DOHH2 (cell line): ENCODE results near the gene NT5DC1.

Experiments
- H3F3A ChIP-seq: fragments of 200-600 bp; sonication (generic), shearing (Covaris generic); 2 replicates; pipeline ENCODE4 v1.6.0; 2016; ENCODE audit warnings: antibody characterized with exemption, mild to moderate bottlenecking; ENCODE audit not compliant: control insufficient read depth, insufficient read depth
- H3K27ac ChIP-seq: fragments of 200-600 bp; sonication (generic); 2 replicates; pipeline ENCODE4 v1.5.1; 2014; ENCODE audit warnings: low read depth, mild to moderate bottlenecking, low read length, moderate library complexity
- H3K27me3 ChIP-seq: fragments of 200-600 bp; sonication (generic); 2 replicates; pipeline ENCODE4 v1.6.1; 2014; ENCODE audit warnings: mild to moderate bottlenecking, low read length, mixed read lengths; ENCODE audit not compliant: control insufficient read depth
- H3K36me3 ChIP-seq: fragments of 200-600 bp; sonication (generic); 2 replicates; pipeline ENCODE4 v1.6.1; 2014; ENCODE audit warnings: mild to moderate bottlenecking, low read length, moderate library complexity, mixed read lengths; ENCODE audit not compliant: control insufficient read depth
- H3K4me1 ChIP-seq: fragments of 200-600 bp; sonication (generic); 2 replicates; pipeline ENCODE4 v1.6.1; 2014; ENCODE audit warnings: mild to moderate bottlenecking, low read length, mixed read lengths; ENCODE audit not compliant: control insufficient read depth
- H3K4me2 ChIP-seq: fragments of 200-600 bp; sonication (generic); 2 replicates; pipeline ENCODE4 v1.6.0; 2014; ENCODE audit warnings: mild to moderate bottlenecking, low read length, moderate library complexity
- H3K4me3 ChIP-seq: fragments of 200-600 bp; sonication (generic); 2 replicates; pipeline ENCODE4 v1.5.1; 2014; ENCODE audit warnings: mild to moderate bottlenecking, low read length, mixed read lengths
- H3K79me2 ChIP-seq: fragments of 200-600 bp; sonication (generic); 2 replicates; pipeline ENCODE4 v1.6.1; 2014; ENCODE audit warnings: mild to moderate bottlenecking, low read length, mixed read lengths; ENCODE audit not compliant: control insufficient read depth
- H3K9me2 ChIP-seq: fragments of 200-600 bp; sonication (generic); replicated peaks from 2 replicates; pipeline ENCODE4 v1.6.1; 2014; ENCODE audit warnings: mild to moderate bottlenecking, low read length, mixed read lengths; ENCODE audit not compliant: control insufficient read depth
- H3K9me3 ChIP-seq: fragments of 200-600 bp; sonication (generic); 2 replicates; pipeline ENCODE4 v1.6.1; 2014; ENCODE audit warnings: antibody characterized with exemption, low read length, mixed read lengths; ENCODE audit not compliant: control insufficient read depth, insufficient read depth
- H4K20me1 ChIP-seq: fragments of 200-600 bp; sonication (generic); 2 replicates; pipeline ENCODE4 v1.6.0; 2014; ENCODE audit warnings: low read depth, mild to moderate bottlenecking, antibody characterized with exemption, low read length, moderate library complexity; ENCODE audit not compliant: control insufficient read depth, insufficient read depth
- CTCF ChIP-seq: fragments of 200-600 bp; sonication (generic); IDR thresholded peaks from one replicate; pipeline ENCODE4 v1.5.1; 2014; ENCODE audit warnings: antibody characterized with exemption, mild to moderate bottlenecking, low read depth, low read length; ENCODE audit not compliant: poor library complexity, severe bottlenecking
- EZH2phosphoT487 ChIP-seq: fragments of 200-600 bp; sonication (generic); IDR thresholded peaks from 2 replicates; pipeline ENCODE4 v1.6.1; 2017; ENCODE audit warnings: borderline replicate concordance, mild to moderate bottlenecking, antibody characterized with exemption, low read length, moderate library complexity, mixed read lengths

Gene NT5DC1

DNA sequence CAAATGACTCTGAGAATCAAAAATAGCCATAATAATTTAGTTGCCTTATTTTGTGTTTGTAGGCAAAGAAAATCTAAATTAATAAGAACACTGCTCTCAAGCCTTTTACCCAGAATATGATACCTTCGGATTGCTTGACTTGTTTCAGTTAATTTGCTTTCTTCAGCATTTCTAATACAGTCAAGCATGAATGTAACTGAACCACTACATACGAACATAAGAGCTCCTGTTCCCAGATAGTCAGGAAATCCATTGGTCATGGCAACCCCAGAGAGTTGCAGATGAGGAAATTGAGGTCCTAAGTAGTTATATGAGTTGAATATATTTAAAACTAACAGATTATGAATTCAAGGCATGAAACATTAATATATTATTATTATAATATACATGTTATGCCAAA lies 42.9 kb upstream of the NT5DC1 start:
- Histone ChIP-seq H3K4me3 (no peak overlapping the region), H3F3A (no peaks in the 10 kb centered on the region), H3K9me2 (no peaks in the 10 kb centered on the region), H3K4me2 (no peak overlapping the region), H3K79me2 (no peaks in the 10 kb centered on the region), H3K4me1 (no peaks in the 10 kb centered on the region), H3K27me3 (peaks cover 8% of the 10 kb centered on the region), H3K9me3 (no peaks in the 10 kb centered on the region), H3K27ac (no peak overlapping the region), H3K36me3 (no peaks in the 10 kb centered on the region), H4K20me1 (no peaks in the 10 kb centered on the region)
- TF ChIP-seq EZH2phosphoT487 (no peak), CTCF (no peak)

DNA sequence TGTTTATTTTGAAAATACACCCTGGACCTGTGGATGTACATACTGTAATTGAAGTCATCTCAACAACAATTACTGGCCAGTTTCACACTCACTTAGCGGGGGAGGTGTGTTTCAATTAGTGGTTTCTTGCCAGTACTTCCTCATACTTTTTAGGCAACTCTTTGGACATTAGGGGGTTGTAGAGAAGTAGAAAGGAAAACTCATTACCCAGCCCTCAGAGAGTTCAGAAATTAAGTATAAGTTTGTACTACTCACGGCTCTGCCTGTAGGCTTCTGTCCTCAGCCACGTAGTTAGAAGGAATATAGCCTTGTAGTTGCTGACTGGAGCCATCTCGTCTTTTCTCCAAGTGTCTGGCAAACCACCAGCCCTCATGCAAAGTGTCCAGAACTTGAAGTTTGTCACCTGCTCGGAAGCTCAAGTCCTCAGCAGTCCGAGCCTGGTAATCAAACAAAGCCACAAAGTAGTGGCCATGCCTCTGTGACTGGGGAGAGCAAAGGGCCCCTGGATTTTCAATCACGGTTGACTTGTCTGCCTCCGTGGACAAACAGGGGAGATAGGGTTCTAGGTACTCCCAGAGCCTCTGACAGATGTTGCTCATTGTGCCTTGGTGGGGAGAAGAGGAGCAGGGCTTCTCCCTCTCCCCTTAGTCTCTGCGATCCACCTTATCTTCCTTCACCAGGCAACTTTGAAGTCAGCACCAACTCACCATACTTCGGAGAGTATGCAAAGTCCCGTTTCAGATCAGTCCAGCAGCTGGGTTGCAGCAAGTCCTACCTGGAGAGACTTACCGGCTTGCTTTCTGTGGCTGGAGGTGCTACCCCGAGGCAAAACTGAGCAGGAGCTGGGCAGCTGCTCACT lies 40.7 kb upstream of the NT5DC1 start:
- H3K4me2 ChIP-seq, result no peak overlapping the region
- H3K4me3 ChIP-seq, result no peak overlapping the region
- TF ChIP-seq CTCF (no peak), EZH2phosphoT487 (no peak)
- no peaks in the 10 kb centered on the region for H3K79me2 ChIP-seq
- H3K9me3 ChIP-seq, result no peaks in the 10 kb centered on the region
- peaks cover 12% of the 10 kb centered on the region for H3K27me3 ChIP-seq
- H3K27ac ChIP-seq, result no peak overlapping the region
- H4K20me1 ChIP-seq, result no peaks in the 10 kb centered on the region
- H3K4me1 ChIP-seq, result no peaks in the 10 kb centered on the region
- no peaks in the 10 kb centered on the region for H3K36me3 ChIP-seq
- H3F3A ChIP-seq, result no peaks in the 10 kb centered on the region
- H3K9me2 ChIP-seq, result no peaks in the 10 kb centered on the region

DNA sequence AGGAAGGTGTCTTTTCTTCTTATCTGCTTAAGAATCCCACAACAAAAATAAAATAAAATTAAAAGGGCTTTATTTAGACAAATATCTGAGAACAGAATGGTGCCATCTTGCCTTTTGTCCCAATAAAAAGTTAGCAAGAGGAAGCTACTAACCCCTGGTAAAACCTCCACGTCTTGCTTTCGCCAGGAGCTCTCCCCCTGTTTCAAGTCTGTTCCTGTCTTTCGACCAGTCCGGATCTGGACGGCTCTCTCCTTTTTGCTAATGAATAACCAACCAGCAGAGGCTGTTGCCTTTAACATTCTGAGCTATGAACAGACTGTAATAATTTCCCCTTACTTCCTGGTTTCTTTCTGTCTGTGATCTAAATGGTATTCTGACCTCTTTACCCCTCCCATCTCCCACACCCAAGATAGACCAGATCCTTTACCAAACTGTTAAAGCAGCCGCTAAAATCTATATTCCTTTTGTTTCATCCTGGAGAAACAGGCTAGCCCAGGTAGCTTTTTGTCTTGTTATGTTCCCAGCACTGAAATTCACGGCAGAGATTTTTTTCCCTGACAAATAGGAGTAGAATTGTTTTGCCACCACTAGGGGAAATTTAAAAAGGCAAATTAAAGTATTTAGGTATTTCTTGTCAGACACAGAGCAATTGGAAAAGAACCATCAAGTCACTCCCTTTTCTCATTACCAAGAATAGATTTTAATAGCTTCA lies 39.9 kb upstream of the NT5DC1 start, which contains the start of gene FRK:
Gene FRK (minus strand): TSS at position 320 of the 712 bp plus-strand sequence. CDS start 580 bp downstream, outside the sequence.
- Histone ChIP-seq H3K27ac (no peak within 1 kb of the TSS), H3K4me2 (no peak within 1 kb of the TSS), H3K4me3 (no peak within 1 kb of the TSS)

More for the DNA sequence above, 39.9 kb upstream of the NT5DC1 start, which contains the start of gene FRK:
- H3K79me2 ChIP-seq, result no peaks in the 10 kb centered on the region
- no peaks in the 10 kb centered on the region for H3K9me2 ChIP-seq
- no peaks in the 10 kb centered on the region for H3K4me1 ChIP-seq
- TF ChIP-seq CTCF (no peak), EZH2phosphoT487 (no peak)
- no peaks in the 10 kb centered on the region for H3K36me3 ChIP-seq
- H3F3A ChIP-seq, result no peaks in the 10 kb centered on the region
- H3K9me3 ChIP-seq, result no peaks in the 10 kb centered on the region
- H3K27me3 ChIP-seq, result peaks cover 12% of the 10 kb centered on the region
- H4K20me1 ChIP-seq, result no peaks in the 10 kb centered on the region
